ENCODE results near the gene ENHO.

The ENHO gene

GRCh38 chr9:34557426-34558321 lies 34.9 kb upstream of the ENHO start:
- in situ Hi-C loops (cut with HindIII; ENCODE audit: low pct_ligation_motif_present, low pct_unique_long_range_greater_than_20kb, low sequenced_read_pairs) = no loop called here
- DNase-seq = no peak

DNA sequence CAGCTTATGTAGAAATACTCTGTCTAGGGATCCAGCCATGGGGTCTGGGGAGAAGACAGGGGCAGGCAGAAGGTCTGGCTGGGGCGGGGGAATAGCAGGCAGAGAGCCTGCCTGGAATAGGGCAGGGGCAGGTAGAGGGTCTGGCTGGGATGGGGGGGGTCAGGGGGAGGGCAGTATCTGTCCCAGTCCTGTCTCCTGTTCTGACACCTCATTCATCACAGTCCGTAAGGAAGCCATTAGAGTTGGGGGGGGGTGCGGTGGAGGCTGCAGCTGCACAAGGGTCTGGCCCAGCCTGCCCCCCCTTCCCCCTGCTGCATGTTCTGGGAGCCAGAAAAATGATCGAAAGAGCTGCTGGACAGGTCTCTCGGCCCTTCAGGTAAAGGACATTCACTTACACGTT lies 34.2 kb upstream of the ENHO start:
- in situ Hi-C loops (cut with HindIII; ENCODE audit: low pct_ligation_motif_present, low pct_unique_long_range_greater_than_20kb, low sequenced_read_pairs) = no loop called here
- no peak for DNase-seq

DNA sequence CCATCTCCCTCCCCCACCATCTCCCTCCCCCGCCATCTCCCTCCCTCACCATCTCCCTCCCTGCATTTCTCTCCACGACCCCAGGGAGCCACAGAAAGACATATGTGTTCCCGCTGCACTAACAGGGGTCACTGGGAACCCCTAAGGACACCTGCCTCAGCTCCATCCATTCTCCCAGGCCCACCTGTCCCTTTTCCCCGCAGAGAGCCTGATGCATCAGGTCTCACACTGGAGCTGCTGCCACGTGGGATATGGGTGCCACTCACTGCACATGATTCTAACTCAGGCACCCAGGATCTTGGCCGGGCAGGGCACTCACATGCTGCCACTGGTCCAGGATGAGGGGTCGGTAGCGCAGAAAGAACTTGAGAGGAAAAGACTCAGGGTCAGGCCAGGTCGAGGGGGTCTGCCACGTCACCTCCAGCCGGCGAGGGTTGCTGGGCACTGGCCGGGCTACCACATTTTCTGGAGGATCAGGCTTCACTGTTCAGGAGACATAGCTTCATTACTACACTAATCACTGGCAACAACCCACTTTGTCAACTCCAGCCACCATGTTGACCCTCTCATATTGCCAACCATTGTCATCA lies 33.2 kb upstream of the ENHO start:
- in situ Hi-C loops (cut with HindIII; ENCODE audit: low pct_ligation_motif_present, low pct_unique_long_range_greater_than_20kb, low sequenced_read_pairs) = no loop called here

GRCh38 chr9:34555500-34555899 lies 32.7 kb upstream of the ENHO start:
- in situ Hi-C loops (cut with HindIII; ENCODE audit: low pct_ligation_motif_present, low pct_unique_long_range_greater_than_20kb, low sequenced_read_pairs) = no loop called here
- no peak for DNase-seq

More for the DNA sequence above, 33.2 kb upstream of the ENHO start:
- DNase-seq = no peak

DNA sequence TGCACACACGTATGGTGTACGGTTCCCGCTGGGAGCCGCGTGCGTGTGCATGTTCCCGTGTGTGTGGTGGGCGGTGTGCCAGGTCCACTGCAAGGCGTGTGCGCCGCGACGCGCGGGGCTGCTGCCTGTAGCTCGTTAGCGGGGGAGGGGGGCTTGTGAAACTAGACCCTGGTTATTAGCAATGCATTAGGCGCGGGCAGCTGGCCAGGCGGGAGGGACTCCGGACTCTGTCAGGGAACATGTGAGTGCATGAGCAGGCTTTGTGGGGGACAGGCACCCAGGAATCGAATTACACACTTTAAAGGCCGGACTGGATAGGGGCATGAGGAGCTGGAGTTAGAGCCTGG lies 32.2 kb upstream of the ENHO start:
- in situ Hi-C loops (cut with HindIII; ENCODE audit: low pct_ligation_motif_present, low pct_unique_long_range_greater_than_20kb, low sequenced_read_pairs) = no loop called here
- DNase-seq = no peak

- in situ Hi-C loops (cut with HindIII; ENCODE audit: low pct_ligation_motif_present, low pct_unique_long_range_greater_than_20kb, low sequenced_read_pairs) = no loop called here
These were observed 31.6 kb upstream of the ENHO start for GRCh38 chr9:34554211-34555001.

GRCh38 chr9:34553511-34554021 lies 30.8 kb upstream of the ENHO start:
- in situ Hi-C loops (cut with HindIII; ENCODE audit: low pct_ligation_motif_present, low pct_unique_long_range_greater_than_20kb, low sequenced_read_pairs) = no loop called here

More at GRCh38 chr9:34554211-34555001, 31.6 kb upstream of the ENHO start:
- no peak for DNase-seq

DNA sequence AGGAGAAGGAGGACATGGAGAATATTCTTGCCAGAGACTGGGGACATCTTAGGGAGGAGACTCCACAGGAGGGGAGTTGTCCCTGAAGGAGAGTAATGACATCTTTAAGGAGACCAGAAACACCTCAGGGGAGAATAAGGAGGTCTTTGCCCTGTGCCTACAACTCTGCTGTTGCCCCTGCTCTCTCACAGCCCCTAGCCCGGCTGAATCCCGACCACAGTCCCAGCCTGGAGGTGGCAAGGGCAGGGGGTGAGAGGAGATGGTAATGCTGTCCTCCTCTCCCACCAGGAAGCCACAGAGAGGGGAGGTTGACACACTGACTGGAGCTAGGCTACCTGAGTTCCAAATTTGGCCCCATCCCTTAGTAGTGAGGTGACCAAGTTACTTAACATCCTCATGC lies 30.2 kb upstream of the ENHO start:
- in situ Hi-C loops (cut with HindIII; ENCODE audit: low pct_ligation_motif_present, low pct_unique_long_range_greater_than_20kb, low sequenced_read_pairs) = no loop called here
- DNase-seq = no peak

More at GRCh38 chr9:34553511-34554021, 30.8 kb upstream of the ENHO start:
- DNase-seq = no peak

GRCh38 chr9:34552606-34552981 lies 29.8 kb upstream of the ENHO start:
- in situ Hi-C loops (cut with HindIII; ENCODE audit: low pct_ligation_motif_present, low pct_unique_long_range_greater_than_20kb, low sequenced_read_pairs) = no loop called here
- no peak for DNase-seq

DNA sequence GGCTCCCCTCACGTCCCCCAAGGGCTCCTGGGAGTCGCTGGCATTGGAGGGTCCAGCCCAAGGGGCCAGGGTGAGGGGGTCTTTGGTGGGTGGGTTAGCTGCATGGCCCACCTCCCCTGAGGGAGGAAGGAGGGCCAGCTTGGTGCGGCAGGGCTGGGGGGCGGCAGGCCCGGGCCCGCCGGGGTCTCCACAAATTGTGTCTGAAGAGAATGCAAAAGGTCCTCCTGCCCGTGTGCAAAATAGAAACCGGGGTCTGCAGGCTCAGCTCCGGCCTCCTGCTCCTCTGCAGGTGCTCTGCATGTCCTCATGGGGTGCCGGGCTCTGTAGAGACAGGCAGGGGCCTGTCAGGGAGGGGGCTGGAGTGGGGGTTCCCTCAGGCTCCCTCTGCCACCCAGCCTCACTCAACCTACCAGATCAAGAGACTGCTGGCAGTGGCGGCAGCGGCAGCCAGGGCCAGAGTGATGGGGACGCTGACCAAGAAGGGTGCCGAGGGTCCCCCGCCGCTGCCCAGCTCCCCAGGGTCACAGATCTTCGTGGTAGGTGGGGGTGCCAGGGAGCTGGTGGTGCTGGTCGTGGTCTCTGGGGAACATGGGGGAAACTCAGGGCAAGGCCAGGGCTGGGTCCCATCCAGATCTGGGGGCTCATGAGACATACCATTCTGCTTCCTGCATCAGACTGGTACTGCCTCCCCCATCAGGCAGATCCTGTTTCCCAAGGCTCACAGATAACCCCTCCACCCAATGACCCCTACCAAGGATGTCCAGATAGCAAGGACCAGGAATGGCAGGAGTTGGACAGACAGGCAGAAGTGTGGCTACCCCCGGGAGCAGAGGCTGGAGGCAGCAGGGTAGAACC lies 29.2 kb upstream of the ENHO start:
- in situ Hi-C loops (cut with HindIII; ENCODE audit: low pct_ligation_motif_present, low pct_unique_long_range_greater_than_20kb, low sequenced_read_pairs) = no loop called here
- no peak for DNase-seq

DNA sequence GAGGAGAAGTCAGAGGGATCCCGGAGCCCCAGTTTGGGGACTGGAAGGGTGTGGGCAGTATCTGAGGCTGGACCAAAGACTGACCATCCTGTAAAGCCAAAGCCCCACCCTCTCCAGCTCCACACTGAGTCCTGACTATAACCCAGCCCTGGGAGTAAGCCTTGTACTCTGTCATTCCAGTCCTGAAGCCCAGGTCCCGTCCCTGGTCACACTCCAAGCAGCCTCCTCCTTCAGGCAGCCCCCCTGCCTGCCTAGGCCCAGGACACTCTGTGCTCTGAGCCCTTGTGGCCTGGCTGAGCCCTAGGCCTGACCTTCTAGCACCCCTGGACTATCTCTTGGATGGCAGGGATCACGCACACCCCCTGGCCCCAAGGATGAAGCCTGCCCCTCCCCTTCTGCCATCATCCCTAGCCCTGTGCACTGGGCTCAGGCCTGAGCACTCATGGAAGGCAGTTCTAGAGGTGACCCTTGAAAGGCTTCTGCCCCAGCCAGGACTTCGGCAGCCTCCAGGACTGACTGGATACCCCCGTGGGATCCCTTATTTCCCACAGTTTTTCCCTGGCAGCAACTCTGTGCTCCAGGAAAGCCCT lies 28.0 kb upstream of the ENHO start:
- in situ Hi-C loops (cut with HindIII; ENCODE audit: low pct_ligation_motif_present, low pct_unique_long_range_greater_than_20kb, low sequenced_read_pairs) = no loop called here
- DNase-seq = no peak

DNA sequence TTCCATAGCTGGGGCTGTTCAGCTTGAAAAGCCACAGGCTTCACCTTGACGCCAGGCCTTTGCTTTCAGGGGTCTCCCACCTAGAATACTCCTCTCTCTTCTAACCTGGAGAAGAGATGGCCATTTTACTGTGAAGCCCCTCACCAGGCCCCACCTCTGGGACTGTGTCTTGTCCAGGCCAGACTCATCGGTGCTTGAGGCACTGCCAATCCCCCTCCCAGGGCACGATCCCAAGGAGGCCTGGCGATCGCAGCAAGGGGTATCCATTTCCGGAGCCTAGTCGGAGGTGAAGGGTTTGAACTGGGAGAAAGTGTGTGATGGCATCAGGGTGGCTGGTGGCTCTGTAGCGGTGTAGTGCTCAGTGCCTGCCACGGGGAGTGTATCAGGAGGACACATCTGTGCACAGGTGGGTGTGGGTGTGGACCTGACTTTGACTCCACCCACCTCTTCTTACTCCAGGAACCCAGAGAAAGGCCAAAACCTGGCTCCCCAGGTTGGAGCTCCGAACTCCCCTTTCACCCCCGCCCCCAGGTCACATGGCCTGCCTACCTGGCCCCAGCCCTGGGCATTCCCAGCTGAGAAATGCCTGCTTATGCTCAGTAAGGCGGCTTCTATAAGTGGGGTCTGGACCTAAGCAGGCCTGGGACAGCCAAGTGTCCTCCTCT lies 27.4 kb upstream of the ENHO start:
- in situ Hi-C loops (cut with HindIII; ENCODE audit: low pct_ligation_motif_present, low pct_unique_long_range_greater_than_20kb, low sequenced_read_pairs) = no loop called here
- DNase-seq = no peak

DNA sequence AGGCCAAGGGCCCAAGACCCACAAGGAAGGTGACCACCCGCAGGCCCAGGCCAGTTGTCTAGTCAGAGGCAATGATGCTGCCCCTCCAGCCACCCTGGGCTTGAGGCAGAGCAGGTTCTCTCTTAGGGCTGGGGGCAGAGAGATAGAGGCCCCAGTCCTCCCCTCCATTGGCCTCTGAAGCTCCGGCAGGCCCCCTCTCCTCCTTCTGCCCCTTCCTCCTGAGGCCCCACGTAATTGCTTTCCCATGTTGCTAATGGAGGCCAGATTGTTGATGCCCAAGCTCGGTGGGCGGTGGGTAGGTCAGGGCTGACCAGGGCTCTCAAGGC lies 26.6 kb upstream of the ENHO start:
- in situ Hi-C loops (cut with HindIII; ENCODE audit: low pct_ligation_motif_present, low pct_unique_long_range_greater_than_20kb, low sequenced_read_pairs) = no loop called here
- DNase-seq = no peak

DNA sequence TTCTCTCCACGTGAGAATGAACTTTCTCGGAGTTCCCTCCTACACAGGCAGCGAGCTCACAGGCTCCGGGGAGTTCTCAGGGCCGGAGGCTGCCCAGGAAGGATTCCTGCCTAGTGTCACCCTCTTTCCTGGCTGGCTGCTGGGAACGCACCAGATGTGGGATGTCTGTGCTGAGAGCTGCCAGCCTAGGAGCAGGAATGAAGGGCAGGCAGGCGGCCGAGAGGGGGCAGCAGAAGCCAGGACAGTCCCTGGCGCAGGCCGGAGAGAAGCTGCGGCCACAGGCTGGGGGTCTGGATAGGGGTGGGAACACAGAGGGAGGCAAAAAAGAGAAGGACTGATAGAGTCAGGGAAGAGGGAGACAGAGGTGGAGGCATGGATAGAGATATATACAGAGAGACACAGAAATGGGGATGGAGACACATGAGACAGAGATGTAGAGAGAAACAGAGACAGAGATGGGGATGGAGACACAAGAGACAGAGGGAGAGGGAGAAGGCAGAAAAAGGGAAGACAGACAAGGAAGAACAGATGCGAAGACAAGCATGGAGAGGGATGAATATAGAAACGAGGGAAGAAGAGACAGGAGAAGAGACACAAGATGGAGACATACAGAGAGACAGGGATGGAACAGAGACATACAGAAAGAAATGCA lies 25.3 kb upstream of the ENHO start:
- in situ Hi-C loops (cut with HindIII; ENCODE audit: low pct_ligation_motif_present, low pct_unique_long_range_greater_than_20kb, low sequenced_read_pairs) = no loop called here
- DNase-seq = peak; percentile 37

- in situ Hi-C loops (cut with HindIII; ENCODE audit: low pct_ligation_motif_present, low pct_unique_long_range_greater_than_20kb, low sequenced_read_pairs) = no loop called here
- peak; percentile 56 for DNase-seq
These were observed 24.3 kb upstream of the ENHO start for GRCh38 chr9:34546834-34547827.

DNA sequence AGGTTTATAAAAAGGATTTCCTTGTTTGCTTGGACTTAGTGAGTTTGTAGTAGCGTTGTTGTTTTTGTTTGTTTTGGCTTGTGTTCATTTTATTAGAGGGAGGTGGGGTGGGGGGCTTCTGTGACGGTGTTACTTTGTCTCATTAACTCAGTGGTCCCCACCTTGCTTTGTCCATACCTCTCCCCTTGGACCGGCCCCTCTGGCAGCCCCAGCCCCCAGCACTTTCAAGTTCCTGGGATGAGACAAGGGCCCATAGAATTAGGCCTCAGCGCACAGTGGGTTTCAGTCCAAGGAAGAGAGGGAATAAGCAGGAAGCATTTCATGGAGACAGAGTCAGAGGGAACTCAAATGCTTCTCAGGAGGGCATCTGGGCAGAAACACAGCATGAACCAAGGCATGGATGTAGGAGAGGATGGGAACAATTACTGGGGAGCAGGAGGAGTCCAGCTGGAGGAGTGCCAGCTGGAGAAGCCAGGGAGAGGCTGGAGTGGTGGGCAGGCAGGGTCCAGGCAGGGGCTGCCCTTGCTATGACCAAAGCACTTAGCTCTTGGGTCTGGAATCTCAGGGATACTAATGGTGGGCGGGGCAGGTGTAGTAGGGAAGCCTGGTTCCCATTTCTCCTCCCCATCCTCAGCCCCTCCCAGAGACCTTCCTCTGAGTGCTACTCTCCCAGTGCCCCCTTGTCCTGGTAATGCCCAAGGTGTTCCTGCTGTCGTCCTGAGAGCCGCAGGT lies 23.5 kb upstream of the ENHO start:
- DNase-seq = no peak
- in situ Hi-C loops (cut with HindIII; ENCODE audit: low pct_ligation_motif_present, low pct_unique_long_range_greater_than_20kb, low sequenced_read_pairs) = no loop called here

Measured in ACHN (cell line).